HG03378 (cell line): ENCODE results near the gene TLL2.
"Not testable (repeated sequence)": the region's sequence is repeated elsewhere in the genome, so short reads cannot be mapped to it uniquely, and the experiment has no call there.

Source experiments
- ATAC-seq: cut with Tn5 transposase; IDR thresholded peaks from one replicate; pipeline ENCODE4 v1.9.1; 2021; ENCODE audit warnings: mild to moderate bottlenecking, moderate library complexity; ENCODE audit not compliant: unreplicated experiment

The TLL2 gene

GRCh38 chr10:96513698-96514561 is at the start of gene TLL2:
TSS of gene TLL2 (minus strand) at chr10:96513926. CDS start at chr10:96513685, 241 bp downstream.
- peak; percentile 50 for ATAC-seq

GRCh38 chr10:96560966-96561887 is 47.5 kb upstream of the TLL2 start:
- ATAC-seq, result no peak

- ATAC-seq, result no peak
These were observed 46.8 kb upstream of the TLL2 start for GRCh38 chr10:96560489-96560888.

- no peak for ATAC-seq
These were observed 42.3 kb upstream of the TLL2 start for GRCh38 chr10:96556003-96556402.

GRCh38 chr10:96555330-96555729 is 41.6 kb upstream of the TLL2 start:
- ATAC-seq, result no peak

GRCh38 chr10:96548589-96548988 is 34.9 kb upstream of the TLL2 start:
- no peak for ATAC-seq

- ATAC-seq, result not testable (repeated sequence)
These were observed 31.8 kb upstream of the TLL2 start for GRCh38 chr10:96545558-96545957.

GRCh38 chr10:96541921-96542320 is 28.2 kb upstream of the TLL2 start:
- no peak for ATAC-seq

GRCh38 chr10:96540240-96540639 is 26.5 kb upstream of the TLL2 start:
- ATAC-seq, result no peak

GRCh38 chr10:96538683-96539082 is 25.0 kb upstream of the TLL2 start:
- ATAC-seq, result no peak

GRCh38 chr10:96536129-96536528 is 22.4 kb upstream of the TLL2 start:
- no peak for ATAC-seq

- no peak for ATAC-seq
These were observed 18.8 kb upstream of the TLL2 start for GRCh38 chr10:96532523-96532922.

GRCh38 chr10:96529634-96530279 is 16.0 kb upstream of the TLL2 start:
- no peak for ATAC-seq

- ATAC-seq, result no peak
These were observed 11.0 kb upstream of the TLL2 start for GRCh38 chr10:96524741-96525140.

- ATAC-seq, result no peak
These were observed 3.6 kb upstream of the TLL2 start for GRCh38 chr10:96517284-96517683.

GRCh38 chr10:96516337-96516736 is 2.6 kb upstream of the TLL2 start:
- ATAC-seq, result no peak

- ATAC-seq, result peak; percentile 26
These were observed 425 bp downstream of the TLL2 start for GRCh38 chr10:96513305-96513697.

GRCh38 chr10:96512524-96513304 is 1.0 kb downstream of the TLL2 start:
- ATAC-seq, result no peak

GRCh38 chr10:96511044-96511945 is 2.4 kb downstream of the TLL2 start:
- ATAC-seq, result no peak
